ACHN (cell line): ENCODE measurements around the gene NTM.

Source experiments
- DNase-seq: peaks from one replicate; pipeline ENCODE4 v3.0.0-alpha.2; 2015
- in situ Hi-C: cut with HindIII; loops from 2 replicates; pipeline ENCODE4 v1.10.0; 2017; ENCODE audit warnings: low sequenced_read_pairs, low pct_ligation_motif_present, low pct_unique_long_range_greater_than_20kb

The NTM gene

GRCh38 chr11:131447898-131448297 lies 77.5 kb downstream of the NTM start:
- in situ Hi-C loops: no loop called here
- DNase-seq: no peak

- no peak for DNase-seq
Measured at GRCh38 chr11:131449036-131450019, 78.9 kb downstream of the NTM start.

GRCh38 chr11:131454490-131454889 lies 84.1 kb downstream of the NTM start:
- no peak for DNase-seq
- in situ Hi-C loops: no loop called here

More at GRCh38 chr11:131449036-131450019, 78.9 kb downstream of the NTM start:
- in situ Hi-C loops: no loop called here

- in situ Hi-C loops: no loop called here
- no peak for DNase-seq
Measured at GRCh38 chr11:131454989-131455388, 84.6 kb downstream of the NTM start.

- in situ Hi-C loops: no loop called here
- DNase-seq: no peak
Measured at GRCh38 chr11:131455843-131456704, 85.7 kb downstream of the NTM start.

- in situ Hi-C loops: no loop called here
- no peak for DNase-seq
Measured at GRCh38 chr11:131457163-131457562, 86.7 kb downstream of the NTM start.

- no peak for DNase-seq
- in situ Hi-C loops: no loop called here
Measured at GRCh38 chr11:131458421-131458820, 88.0 kb downstream of the NTM start.

- in situ Hi-C loops: no loop called here
- DNase-seq: no peak
Measured at GRCh38 chr11:131460931-131461330, 90.5 kb downstream of the NTM start.

GRCh38 chr11:131462622-131463021 lies 92.2 kb downstream of the NTM start:
- no peak for DNase-seq
- in situ Hi-C loops: no loop called here

GRCh38 chr11:131463162-131463561 lies 92.7 kb downstream of the NTM start:
- in situ Hi-C loops: no loop called here
- DNase-seq: no peak

- no peak for DNase-seq
- in situ Hi-C loops: no loop called here
Measured at GRCh38 chr11:131463649-131464425, 93.4 kb downstream of the NTM start.

- in situ Hi-C loops: no loop called here
- DNase-seq: no peak
Measured at GRCh38 chr11:131464461-131464860, 94.0 kb downstream of the NTM start.

- in situ Hi-C loops: no loop called here
Measured at GRCh38 chr11:131465039-131465438, 94.6 kb downstream of the NTM start.

GRCh38 chr11:131465746-131466145 lies 95.3 kb downstream of the NTM start:
- no peak for DNase-seq
- in situ Hi-C loops: no loop called here

More at GRCh38 chr11:131465039-131465438, 94.6 kb downstream of the NTM start:
- DNase-seq: no peak

GRCh38 chr11:131467645-131468394 lies 97.4 kb downstream of the NTM start:
- no peak for DNase-seq
- in situ Hi-C loops: no loop called here

GRCh38 chr11:131468565-131468964 lies 98.2 kb downstream of the NTM start:
- DNase-seq: no peak
- in situ Hi-C loops: no loop called here

- no peak for DNase-seq
- in situ Hi-C loops: no loop called here
Measured at GRCh38 chr11:131470216-131470925, 100.0 kb downstream of the NTM start.
